Fibroblast of lung (primary cell): ENCODE measurements around the gene LDLRAD4. TPM values are rescaled to one million over a fixed set of nuclear protein-coding genes. Genes with fewer than 3 reads are reported as not detected.

Experiments used
- DNase-seq, 2 donors: peaks; one replicate each; pipeline versions ENCODE4 v3.0.0 to v3.0.0-alpha.2; 2010; ENCODE audit warnings: low read depth in 2 of 2
- H2AFZ ChIP-seq: 2 replicates; pipeline ENCODE4 v1.5.1; 2012; ENCODE audit warnings: low read length, control low read depth, inconsistent platforms
- H3K27ac ChIP-seq: 2 replicates; pipeline ENCODE4 v1.5.1; 2011; ENCODE audit warnings: low read length, control low read depth; ENCODE audit not compliant: insufficient read depth
- H3K27me3 ChIP-seq: 2 replicates; pipeline ENCODE4 v1.5.1; 2011; ENCODE audit warnings: mild to moderate bottlenecking, low read length; ENCODE audit not compliant: control insufficient read depth, insufficient read depth
- H3K36me3 ChIP-seq: 2 replicates; pipeline ENCODE4 v1.5.1; 2011; ENCODE audit warnings: low read length; ENCODE audit not compliant: control insufficient read depth, insufficient read depth
- H3K4me1 ChIP-seq: 2 replicates; pipeline ENCODE4 v1.5.1; 2011; ENCODE audit warnings: low read length; ENCODE audit not compliant: control insufficient read depth, insufficient read depth; ENCODE audit errors: extremely low read depth
- H3K4me2 ChIP-seq: 2 replicates; pipeline ENCODE4 v1.5.1; 2011; ENCODE audit warnings: low read length, control low read depth; ENCODE audit not compliant: insufficient read depth; ENCODE audit errors: extremely low read depth
- H3K4me3 ChIP-seq, 4 experiments: fragments of 200-600 bp in 1 of 4; sonication (generic) in 1 of 4; replicated peaks in 1 of 4; 2 replicates each; pipeline ENCODE4 v1.5.1; 2011 to 2016; ENCODE audit warnings: low read length in 4 of 4, low read depth in 3 of 4, mild to moderate bottlenecking in 3 of 4, control low read depth in 2 of 4, inconsistent platforms in 1 of 4, mixed read lengths in 1 of 4; ENCODE audit not compliant: insufficient read depth in 1 of 4; ENCODE audit errors: control extremely low read depth in 1 of 4
- H3K79me2 ChIP-seq: 2 replicates; pipeline ENCODE4 v1.5.1; 2012; ENCODE audit warnings: mild to moderate bottlenecking, low read length, inconsistent platforms; ENCODE audit not compliant: control insufficient read depth, insufficient read depth
- H3K9ac ChIP-seq: 2 replicates; pipeline ENCODE4 v1.5.1; 2011; ENCODE audit warnings: mild to moderate bottlenecking, low read length, control low read depth; ENCODE audit not compliant: insufficient read depth
- H3K9me3 ChIP-seq: 2 replicates; pipeline ENCODE4 v1.5.1; 2012; ENCODE audit warnings: low read depth, low read length; ENCODE audit not compliant: control insufficient read depth, insufficient read depth
- H4K20me1 ChIP-seq: 2 replicates; pipeline ENCODE4 v1.5.1; 2011; ENCODE audit warnings: low read length; ENCODE audit not compliant: control insufficient read depth, insufficient read depth; ENCODE audit errors: extremely low read depth
- EZH2 ChIP-seq: IDR thresholded peaks from 2 replicates; pipeline ENCODE4 v1.5.1; 2012; ENCODE audit warnings: low read length, control low read depth, mild to moderate bottlenecking; ENCODE audit errors: missing control alignments
- polyA plus RNA-seq, 2 donors: library from polyadenylated mRNA; depleted of rRNA in 1 of 2; stranded (reverse) in 1 of 2; unstranded in 1 of 2; fragments of >200 nt; gene quantifications; 2 replicates each; pipeline ENCODE4 v1.2.1, GENCODE V29; 2011 to 2012; ENCODE audit warnings: missing spikeins in 1 of 2
- total RNA-seq: library from RNA; depleted of rRNA; stranded (reverse); fragments of >200 nt; gene quantifications from 2 replicates; pipeline ENCODE4 v1.2.1, GENCODE V29; 2014
- TF ChIP-seq, protein P1 (sequence below), 2 donors: IDR thresholded peaks in 1 of 2; conservative IDR thresholded peaks in 1 of 2; 1 replicate in 1 of 2; 2 replicates in 1 of 2; pipeline ENCODE4 v1.5.1; 2011 to 2012; ENCODE audit warnings: low read length in 2 of 2, control low read depth in 1 of 2, inconsistent platforms in 1 of 2, low read depth in 1 of 2, mild to moderate bottlenecking in 1 of 2

LDLRAD4 gene
- total and polyA plus RNA-seq, 2 donors (not counting 1 experiment from before 2014, with no cell fraction given): not detected

DNA sequence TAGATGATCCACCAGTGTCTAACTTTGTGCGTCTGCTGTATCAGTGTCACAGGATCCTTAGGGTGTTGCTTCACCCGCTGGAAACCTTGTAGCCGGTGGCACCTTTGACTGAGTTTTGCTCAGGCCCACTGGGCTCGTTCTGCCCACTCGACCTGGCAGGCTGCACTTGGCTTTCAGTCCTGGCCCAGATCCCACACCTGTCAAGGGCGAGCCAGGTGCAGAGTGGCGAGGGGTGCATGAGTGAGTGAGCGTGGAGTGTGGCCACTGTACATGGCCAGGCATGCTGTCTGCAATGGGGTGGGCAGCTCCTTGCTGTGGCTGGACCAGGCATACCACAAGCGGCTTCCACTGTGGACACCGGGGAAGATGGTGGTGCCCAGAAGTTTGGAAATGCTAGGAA lies 328.8 kb downstream of the LDLRAD4 start:
- no peaks in the 10 kb centered on the region for H3K4me1 ChIP-seq
- H3K36me3 ChIP-seq: no peaks in the 10 kb centered on the region
- H3K79me2 ChIP-seq: no peaks in the 10 kb centered on the region
- H4K20me1 ChIP-seq: no peaks in the 10 kb centered on the region
- no peak for TF ChIP-seq EZH2
- TF ChIP-seq, protein P1, sequence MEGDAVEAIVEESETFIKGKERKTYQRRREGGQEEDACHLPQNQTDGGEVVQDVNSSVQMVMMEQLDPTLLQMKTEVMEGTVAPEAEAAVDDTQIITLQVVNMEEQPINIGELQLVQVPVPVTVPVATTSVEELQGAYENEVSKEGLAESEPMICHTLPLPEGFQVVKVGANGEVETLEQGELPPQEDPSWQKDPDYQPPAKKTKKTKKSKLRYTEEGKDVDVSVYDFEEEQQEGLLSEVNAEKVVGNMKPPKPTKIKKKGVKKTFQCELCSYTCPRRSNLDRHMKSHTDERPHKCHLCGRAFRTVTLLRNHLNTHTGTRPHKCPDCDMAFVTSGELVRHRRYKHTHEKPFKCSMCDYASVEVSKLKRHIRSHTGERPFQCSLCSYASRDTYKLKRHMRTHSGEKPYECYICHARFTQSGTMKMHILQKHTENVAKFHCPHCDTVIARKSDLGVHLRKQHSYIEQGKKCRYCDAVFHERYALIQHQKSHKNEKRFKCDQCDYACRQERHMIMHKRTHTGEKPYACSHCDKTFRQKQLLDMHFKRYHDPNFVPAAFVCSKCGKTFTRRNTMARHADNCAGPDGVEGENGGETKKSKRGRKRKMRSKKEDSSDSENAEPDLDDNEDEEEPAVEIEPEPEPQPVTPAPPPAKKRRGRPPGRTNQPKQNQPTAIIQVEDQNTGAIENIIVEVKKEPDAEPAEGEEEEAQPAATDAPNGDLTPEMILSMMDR (conservative IDR thresholded peaks at IDR 0.05 in 1 of 2, IDR thresholded peaks at IDR 0.05 in 1 of 2; ENCODE audit: low read depth in 1 of 2, low read length in 2 of 2): no peak
- no peak overlapping the region for H3K4me2 ChIP-seq
- no peaks in the 10 kb centered on the region for H3K9me3 ChIP-seq
- H3K27me3 ChIP-seq: no peaks in the 10 kb centered on the region
- H3K9ac ChIP-seq: no peak overlapping the region
- H3K4me3 ChIP-seq: no peak overlapping the region
- DNase-seq: no peak
- no peak overlapping the region for H2AFZ ChIP-seq
- H3K27ac ChIP-seq: no peak overlapping the region

DNA sequence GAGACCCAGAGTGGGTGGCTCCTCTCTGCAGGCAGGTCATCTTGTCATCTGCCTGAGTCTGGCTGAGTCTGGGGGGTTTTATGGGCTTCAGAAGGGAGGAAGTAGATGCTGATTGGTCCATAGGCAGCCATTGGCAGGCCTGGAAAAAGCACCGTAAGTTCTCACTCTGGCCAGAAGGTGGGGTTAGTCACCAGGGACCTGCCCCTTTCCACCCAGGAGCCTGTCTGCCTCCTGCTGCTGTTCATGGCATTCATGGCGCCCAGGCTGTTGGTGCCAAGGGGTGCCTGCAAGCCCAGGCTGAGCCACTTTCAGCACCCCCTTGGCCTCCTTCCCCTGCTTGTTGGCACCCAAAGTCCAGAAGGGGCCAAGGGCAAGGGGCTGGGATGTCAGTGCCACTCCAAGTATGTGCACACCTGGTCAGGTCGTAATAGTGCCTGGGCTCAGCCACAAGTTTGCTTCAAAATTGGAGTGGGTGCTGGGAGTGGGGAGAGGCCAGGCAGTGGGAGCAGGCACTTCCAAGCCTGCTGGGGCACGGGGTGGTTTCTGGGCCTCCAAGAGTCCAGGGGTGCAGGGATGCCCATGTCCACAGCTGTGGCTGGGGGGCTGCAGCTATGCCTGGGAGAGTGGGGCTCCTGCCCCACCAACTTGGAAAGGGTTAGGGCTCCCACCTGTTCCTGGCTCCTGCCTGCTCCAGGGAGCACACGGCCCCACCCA lies 329.7 kb downstream of the LDLRAD4 start:
- no peaks in the 10 kb centered on the region for H3K27me3 ChIP-seq
- no peak overlapping the region for H3K4me3 ChIP-seq
- H2AFZ ChIP-seq: no peak overlapping the region
- TF ChIP-seq, protein P1 (conservative IDR thresholded peaks at IDR 0.05 in 1 of 2, IDR thresholded peaks at IDR 0.05 in 1 of 2; ENCODE audit: low read depth in 1 of 2, low read length in 2 of 2): no peak
- TF ChIP-seq EZH2: no peak
- no peak overlapping the region for H3K9ac ChIP-seq
- H4K20me1 ChIP-seq: no peaks in the 10 kb centered on the region
- H3K4me2 ChIP-seq: no peak overlapping the region
- no peaks in the 10 kb centered on the region for H3K9me3 ChIP-seq
- DNase-seq: no peak
- H3K79me2 ChIP-seq: no peaks in the 10 kb centered on the region
- H3K4me1 ChIP-seq: no peaks in the 10 kb centered on the region
- H3K27ac ChIP-seq: no peak overlapping the region
- no peaks in the 10 kb centered on the region for H3K36me3 ChIP-seq

DNA sequence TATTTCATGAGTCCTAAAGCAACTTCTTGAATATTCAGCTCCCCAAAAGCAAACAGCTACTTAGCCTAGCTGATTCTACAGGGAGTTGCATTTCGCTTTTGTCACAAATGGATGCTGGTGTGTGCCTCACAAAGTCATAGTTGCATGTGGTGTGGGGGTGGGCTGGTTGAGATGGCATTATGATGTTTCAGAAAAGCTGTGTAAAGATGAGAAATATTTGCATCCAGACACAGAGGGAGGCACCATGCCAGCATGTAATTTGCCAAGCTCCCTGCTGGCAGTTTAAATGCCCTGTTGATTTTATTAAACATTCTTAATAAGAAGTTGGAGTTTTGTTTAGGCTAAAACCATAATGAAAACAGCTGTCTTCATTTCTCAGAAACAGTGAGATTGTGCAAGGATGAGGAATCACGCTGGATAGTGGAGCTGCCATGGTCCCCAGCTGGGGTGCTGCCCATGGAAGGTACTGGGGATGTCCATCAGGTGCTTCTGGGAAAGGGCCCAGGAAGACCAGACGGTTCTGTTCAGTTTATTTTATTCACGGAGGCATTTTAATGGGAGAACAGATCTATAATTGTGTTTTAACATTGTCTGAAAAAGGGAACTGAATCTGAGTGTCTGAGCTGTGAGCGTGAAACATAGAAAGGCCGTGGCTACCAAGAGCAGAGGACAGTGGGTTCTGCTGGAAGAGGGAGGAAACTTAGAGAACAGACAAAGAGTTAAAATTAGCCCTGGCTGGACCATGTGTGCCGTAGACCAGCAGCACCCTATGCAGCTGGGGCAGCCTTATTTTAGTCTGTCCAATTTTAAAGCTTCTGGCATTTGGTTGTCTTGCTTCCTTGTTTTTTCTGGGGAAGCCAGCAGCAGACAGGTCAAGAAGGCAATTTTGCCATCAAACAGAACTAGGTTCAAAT lies 330.7 kb downstream of the LDLRAD4 start:
- Histone ChIP-seq H2AFZ (no peak overlapping the region), H3K9me3 (no peaks in the 10 kb centered on the region), H3K27me3 (no peaks in the 10 kb centered on the region), H3K4me2 (no peak overlapping the region), H3K4me3 (no peak overlapping the region), H3K4me1 (no peaks in the 10 kb centered on the region), H3K36me3 (no peaks in the 10 kb centered on the region), H4K20me1 (no peaks in the 10 kb centered on the region), H3K27ac (no peak overlapping the region), H3K9ac (no peak overlapping the region), H3K79me2 (no peaks in the 10 kb centered on the region)
- no peak for DNase-seq
- no peak for TF ChIP-seq EZH2
- TF ChIP-seq, protein P1 (conservative IDR thresholded peaks at IDR 0.05 in 1 of 2, IDR thresholded peaks at IDR 0.05 in 1 of 2; ENCODE audit: low read depth in 1 of 2, low read length in 2 of 2): no peak
